NCI-H1694 (cell line): ENCODE data around the gene TNFAIP8.
"Not testable (repeated sequence)": the region's sequence is repeated elsewhere in the genome, so short reads cannot be mapped to it uniquely, and the experiment has no call there.

Experiments used
- DNase-seq: peaks from one replicate; lab custom pipeline; 2025; lab: John Stamatoyannopoulos, UW

TNFAIP8 gene

DNA sequence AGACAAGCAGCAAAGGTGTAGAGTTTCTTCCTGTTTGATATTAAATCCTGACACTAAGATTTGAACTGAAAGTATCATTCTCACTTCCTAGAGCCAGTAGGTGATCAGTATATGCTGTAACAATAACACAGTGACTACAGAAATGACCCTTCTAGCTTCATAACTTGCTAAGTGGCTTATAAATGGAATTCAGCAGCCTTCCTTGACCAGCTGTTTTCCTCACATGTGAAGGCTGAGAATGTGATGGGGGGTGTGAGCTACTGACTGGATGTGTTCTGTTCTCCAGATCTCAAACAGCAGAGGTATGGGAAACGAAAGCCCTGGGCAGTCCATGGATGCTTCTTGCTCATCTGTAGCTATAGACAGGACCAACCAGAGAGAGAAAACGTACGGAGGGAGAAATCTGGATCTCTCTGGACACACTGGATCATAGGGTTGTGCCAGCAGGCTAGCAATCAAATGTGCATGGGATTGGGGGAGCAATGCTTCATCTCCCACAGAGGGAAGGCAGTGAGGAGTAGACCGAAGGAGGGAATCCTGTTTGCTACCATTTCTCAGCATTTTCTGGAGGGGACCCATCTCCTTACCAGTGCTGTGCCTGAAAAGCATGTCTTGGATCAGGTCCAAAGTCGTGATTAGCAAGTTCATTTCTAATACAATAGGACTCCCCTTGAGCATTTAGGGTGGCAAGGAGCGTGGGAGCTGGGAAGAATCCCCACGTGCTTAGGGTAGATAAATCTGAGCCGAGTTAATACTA is 39.4 kb downstream of the TNFAIP8 start:
- no peak for DNase-seq

DNA sequence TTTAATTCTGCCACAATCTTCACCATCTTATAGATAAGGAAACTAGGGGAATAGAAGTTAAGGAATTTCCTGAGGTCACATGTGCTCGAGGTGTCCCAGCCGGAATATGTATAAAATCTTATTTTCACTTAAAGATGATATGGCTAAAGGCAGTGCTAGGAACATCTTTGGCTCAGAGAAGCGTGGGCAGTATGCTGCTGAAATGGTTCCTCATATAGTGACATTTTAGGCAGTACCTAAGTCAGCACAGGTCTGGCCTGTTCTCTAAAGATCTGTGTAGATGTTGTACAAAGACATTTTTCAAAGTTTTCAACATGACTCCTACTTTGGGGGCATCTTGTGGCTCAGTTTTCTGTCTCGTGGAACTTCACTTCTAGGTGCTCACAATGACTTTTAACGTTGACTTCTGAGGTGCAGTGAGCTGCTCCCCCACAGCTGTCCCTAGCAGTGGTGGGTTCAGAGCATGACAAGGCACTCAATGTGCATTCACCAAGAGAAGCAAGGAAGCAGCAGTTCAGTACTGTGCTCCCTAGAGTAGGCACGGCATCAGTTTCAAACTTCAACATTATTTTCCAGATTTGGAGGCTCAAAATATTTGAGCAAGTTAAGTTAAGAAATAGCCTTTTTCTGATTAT is 40.3 kb downstream of the TNFAIP8 start:
- no peak for DNase-seq

DNA sequence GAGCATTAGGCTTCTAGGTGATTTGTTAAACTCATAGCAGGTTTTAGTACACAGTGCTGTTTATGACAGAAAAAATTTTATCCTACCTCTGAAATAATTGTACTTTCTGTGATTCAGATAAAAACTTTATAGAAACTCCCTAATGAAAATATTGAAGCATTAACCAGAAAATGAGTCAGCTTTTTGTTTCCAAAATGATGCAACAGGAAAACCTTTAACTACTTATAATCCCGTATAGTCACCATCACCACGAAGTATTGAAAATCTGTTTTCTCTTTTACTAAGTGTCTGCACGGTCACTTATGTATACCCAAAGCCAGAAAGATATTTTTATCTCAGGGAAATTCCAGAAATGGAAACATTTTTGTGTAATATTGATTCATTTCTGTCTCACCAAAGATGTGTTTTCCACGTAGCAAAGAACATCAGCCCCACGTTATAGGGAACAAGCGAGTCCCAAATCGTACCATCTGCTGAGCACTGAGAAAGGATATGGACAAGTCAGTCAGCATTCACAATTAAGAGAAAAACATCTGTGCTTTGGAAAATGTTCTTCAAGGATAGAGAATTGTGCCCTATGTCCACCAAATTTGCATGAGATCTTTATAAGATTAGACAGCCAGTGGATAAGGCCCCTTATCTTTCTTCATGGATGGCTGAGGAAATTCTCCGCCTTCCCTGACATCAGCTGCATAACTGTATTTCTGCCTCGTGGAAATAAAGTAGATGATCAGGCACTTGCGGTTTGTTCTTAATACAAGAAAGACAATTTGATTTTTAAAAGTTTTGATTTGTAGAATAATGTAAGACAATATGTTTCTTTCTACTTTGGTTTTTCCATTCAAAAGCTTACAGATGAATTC is 41.9 kb downstream of the TNFAIP8 start:
- DNase-seq: no peak

DNA sequence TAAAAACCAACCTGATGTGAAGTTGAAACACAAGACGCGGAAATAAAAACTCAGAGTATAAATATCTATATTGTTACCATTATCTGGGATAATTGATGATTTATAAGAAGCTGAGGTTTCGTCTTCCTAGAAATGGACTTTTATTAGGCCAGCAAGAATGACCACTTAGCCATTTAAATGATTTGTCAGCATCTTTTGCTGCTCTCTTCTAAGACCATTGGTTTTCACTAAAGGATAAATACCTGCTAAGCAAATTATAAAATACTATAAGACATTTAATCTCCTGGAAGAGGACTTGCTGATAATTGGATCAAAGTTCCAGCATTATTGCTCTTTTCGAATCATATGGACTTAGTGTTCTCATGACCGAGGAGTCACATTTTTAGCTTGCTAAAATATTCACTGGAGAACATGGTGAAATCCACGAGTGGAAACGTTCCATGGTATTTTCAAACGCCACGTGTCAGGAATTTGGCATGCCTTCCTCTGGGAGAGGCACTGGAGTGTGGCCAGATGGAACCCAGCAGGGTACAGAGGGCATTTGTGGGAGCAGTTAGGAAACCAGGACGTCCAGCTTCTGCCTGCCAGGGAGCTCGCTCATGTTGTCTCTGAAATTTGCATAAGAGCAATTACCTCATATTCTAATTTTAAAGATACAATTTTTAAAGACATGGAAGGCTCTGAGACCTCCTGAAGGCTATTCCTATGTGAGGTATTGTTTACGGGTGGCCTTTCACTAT is 43.1 kb downstream of the TNFAIP8 start:
- DNase-seq: no peak

DNA sequence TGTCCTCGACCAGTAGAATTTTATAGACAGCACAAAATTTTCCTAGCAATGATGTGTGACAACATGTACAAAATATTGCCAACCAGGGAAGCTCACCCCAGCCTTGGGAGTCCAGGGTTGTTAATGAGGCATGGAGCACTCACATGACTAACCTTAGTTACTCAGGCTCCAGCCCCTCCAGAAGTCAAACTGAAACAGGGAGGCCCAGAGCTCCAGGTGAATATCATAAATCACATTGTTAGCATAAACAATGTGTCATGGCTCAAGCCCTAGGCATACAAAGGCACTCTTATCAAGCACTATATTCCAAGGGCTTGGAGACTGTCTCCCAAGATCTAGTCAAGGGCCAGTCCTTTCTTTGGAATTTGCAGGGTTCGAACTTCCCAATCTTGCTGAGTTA is 44.4 kb downstream of the TNFAIP8 start:
- DNase-seq: no peak

GRCh38 chr5:119402081-119402480 is 46.3 kb downstream of the TNFAIP8 start:
- DNase-seq: no peak

DNA sequence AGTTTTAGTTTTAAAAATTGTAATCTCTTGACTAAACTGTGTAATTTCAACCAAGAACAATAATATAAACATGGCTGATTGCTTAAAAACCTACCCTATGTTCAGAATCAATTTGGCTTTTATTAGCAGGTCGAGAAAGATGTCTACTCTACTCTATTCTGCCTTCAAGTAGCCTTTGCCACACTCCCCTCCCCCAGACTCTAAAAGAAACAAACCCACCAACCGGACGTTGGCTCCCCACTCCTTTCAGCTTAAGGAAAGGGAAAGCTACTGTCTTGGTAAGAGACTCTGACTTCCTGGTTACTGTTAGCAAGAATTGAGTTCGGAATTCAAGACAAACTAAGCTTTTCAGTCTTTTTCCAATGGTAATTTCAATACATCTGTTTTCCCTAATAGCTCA is 46.7 kb downstream of the TNFAIP8 start:
- no peak for DNase-seq

- DNase-seq: no peak
These were observed 48.2 kb downstream of the TNFAIP8 start for GRCh38 chr5:119404033-119404432.

- DNase-seq: no peak
These were observed 49.6 kb downstream of the TNFAIP8 start for GRCh38 chr5:119405419-119405818.

DNA sequence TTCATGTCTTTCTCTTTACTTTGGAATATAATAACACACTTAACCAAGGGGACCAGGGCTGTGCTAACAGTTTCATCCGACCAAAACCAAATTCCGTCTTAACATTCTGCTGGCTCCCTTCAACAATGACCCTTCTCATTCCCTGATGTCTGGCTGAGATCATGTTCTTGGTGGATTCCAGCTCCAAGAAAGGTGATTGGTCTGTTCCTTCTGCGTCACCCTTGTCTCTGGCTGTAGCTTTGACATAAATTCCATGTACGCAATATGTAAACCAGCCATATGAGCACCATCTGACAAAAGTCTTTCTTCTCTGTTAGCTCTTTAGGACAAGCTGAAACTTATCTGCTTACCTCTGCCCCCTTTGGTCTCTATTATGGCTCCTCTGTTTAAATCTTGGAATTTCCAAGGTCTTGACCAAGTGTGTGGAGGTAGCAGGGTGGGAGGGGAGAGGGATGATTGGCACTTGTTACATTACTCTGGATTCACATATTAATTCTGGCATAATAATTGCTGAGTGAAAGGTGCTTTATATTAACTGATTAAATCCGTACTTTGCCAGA is 50.8 kb downstream of the TNFAIP8 start:
- DNase-seq: no peak

GRCh38 chr5:119409235-119409815 is 53.5 kb downstream of the TNFAIP8 start:
- no peak for DNase-seq

DNA sequence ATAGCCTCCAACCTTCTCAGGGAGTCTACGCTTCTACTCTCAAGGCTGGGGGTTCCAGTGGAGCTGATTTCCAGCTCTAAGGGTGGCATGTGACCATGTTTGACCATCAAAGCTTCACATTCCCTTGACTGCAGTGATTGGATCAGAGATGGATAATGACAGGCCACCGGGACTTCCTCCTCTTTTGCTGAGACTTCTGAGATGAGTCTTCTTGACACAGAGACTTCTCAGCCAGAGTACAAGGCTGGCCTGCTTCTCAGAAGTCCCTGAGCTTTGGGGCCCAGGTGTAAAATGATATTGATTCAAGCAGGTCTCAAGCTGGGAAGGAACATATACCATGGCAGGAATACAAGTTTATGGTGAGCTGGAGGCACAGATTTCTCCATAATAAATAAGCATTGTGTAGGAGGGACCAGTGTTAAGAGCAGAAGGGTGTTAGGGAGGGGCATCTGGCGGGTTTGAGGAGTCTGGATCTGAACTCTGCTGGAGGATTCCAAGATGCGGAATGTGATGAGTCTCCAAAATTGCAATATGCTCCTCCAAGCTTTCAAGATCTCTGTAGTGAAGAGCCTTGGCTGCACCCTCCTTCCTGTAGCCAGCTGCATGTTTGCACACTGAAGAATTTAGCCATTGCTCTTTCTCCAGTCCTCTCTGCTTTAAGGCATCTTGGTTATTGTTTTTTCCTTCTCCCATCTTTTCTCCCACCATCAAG is 54.8 kb downstream of the TNFAIP8 start:
- DNase-seq: no peak

DNA sequence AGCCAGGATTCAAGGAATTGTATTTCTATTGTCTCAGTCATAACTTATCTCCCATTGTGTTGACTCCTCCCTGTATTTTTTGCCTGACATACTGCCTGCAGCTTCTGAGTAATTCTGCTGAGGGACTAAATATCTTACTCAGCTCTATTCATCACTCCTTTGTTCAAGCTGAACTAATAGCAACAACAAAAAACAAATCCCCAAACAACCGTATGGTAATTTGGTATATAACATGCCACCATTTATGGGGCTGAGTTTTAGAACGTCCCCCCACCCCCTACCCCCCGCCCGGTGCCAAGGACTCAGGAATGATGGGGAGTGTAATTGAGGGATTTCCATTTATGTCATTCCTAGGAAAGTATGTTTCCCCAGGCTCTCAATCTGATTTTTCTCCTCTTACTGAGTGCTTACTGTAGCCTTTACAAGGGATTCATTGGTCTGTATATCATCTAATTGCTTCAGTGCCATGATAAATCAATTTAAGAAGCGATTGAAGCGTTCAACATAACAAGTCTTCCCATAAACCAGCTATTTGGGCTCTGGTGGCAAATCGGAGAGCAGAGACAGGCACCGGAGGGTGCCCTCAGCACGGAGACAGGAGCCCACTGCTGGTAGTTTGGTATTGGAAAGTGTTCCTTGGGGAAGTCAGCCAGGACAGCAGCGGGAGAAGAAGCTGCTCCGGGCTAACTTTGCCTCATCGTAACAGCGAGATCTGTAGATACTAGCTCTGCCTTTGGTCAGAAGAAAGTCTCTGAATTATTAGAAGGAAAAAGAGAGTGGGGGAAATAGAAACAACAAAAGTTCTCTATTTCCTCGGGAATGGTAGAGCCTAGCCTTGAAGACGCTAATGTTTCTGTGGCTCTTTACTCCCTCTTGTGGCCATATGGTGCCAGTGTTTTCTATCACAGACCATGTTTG is 55.8 kb downstream of the TNFAIP8 start:
- DNase-seq: peak; percentile 65

DNA sequence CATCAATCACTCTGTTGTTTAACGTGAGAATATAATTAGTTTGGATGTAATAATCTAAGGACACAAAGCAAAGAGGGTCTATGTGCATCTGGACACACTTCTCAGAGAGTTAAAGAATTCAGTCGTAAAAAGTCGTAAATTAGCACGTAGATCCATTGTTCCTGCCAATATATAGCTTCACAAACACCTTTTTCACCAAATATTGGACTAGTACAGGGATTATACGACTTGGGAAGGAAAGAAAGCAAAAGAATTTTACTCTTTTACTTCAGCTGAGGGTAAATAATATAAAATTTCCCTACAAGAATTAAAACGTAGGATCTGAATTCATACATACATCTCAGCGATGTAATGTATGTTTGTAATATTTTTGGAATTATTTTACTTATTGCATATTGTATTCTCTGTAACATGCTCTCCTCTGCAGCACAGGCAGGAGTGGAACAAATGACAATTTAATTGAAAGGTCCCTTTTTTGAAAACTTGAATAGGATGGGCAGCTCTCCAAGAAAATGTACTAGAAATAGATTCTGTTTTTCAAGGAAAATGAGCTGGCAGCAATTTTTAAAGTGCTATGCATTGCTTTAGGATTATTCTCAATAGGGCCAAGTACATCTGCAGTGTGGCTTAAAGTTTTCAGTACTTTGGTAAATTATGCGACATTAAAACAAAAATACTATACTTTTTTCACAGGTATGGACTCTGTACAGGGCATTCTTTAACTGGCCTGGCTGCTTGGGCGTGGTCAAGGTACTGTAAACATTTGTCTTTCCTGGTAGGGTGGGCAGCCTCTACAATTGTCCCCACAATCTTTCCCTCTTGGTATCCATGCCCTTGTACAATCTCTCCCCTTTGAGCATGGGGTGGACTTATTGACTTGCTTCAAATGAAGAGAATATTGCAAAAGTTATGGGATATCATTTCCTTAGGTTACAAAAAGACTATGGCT is 56.7 kb downstream of the TNFAIP8 start:
- no peak for DNase-seq

DNA sequence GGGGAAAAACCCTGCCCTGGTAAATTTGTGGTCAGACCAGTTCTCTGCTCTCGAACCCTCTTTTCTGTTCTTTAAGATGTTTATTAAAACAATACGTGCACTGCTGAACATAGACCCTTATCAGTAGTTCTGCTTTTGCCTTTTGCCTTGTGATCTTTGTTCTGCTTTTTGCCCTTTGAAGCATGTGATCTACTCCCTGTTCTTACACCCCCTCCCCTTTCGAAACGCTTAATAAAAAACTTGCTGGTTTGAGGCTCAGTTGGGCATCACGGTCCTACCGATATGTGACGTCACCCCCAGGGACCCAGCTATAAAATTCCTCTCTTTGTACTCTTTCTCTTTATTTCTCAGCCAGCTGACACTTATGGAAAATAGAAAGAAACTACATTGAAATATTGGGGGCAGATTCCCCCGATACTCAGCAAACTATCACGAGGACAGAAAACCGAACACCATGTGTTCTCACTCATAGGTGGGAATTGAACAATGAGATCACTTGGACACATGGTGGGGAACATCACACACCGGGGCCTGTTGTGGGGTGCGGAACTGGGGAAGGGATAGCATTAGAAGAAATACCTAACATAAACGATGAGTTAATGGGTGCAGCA is 58.4 kb downstream of the TNFAIP8 start:
- not testable (repeated sequence) for DNase-seq

GRCh38 chr5:119417891-119418605 is 62.2 kb downstream of the TNFAIP8 start:
- DNase-seq: no peak

DNA sequence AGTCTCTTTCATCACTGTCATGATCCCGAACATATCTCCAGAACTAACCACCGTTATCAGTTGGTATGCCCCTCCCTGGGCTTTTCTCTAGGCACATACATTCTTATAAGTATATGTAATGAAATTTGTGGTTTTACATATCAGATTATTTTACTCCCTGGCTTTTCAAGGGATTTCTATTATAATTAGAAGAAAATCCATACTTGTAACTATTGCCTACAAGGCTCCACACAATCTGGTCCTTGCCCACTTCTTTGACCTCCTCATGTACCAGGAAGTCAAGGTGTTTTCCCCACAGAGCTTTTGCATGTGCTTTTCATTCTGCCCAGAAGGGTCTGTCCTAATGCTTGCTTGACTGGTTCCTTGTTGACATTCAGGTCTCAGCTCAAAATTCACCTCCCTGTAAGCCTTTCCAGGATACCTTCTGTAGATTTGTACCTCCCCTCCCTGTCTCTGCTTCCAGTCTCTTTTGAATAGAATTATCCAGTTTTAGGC is 62.8 kb downstream of the TNFAIP8 start:
- DNase-seq: no peak
